D721Med (cell line): ENCODE measurements around the gene NUAK2.

ENCODE experiments used
- DNase-seq: peaks from one replicate; pipeline ENCODE4 v3.0.0; 2011; ENCODE audit warnings: low spot score; ENCODE audit not compliant: insufficient read length
- FAIRE-seq: peaks from 2 replicates; lab custom pipeline; 2011; peaks lifted over from hg19 to GRCh38; lab: Jason Lieb, UNC
- CTCF ChIP-seq: IDR thresholded peaks from 2 replicates; pipeline ENCODE4 v1.5.1; 2012; ENCODE audit warnings: mild to moderate bottlenecking, control low read depth; ENCODE audit not compliant: insufficient read depth; ENCODE audit errors: missing control alignments

Gene NUAK2

GRCh38 chr1:205271277-205271676 lies 50.3 kb downstream of the NUAK2 start:
- FAIRE-seq (no peak), DNase-seq (no peak)
- TF ChIP-seq CTCF = no peak

DNA sequence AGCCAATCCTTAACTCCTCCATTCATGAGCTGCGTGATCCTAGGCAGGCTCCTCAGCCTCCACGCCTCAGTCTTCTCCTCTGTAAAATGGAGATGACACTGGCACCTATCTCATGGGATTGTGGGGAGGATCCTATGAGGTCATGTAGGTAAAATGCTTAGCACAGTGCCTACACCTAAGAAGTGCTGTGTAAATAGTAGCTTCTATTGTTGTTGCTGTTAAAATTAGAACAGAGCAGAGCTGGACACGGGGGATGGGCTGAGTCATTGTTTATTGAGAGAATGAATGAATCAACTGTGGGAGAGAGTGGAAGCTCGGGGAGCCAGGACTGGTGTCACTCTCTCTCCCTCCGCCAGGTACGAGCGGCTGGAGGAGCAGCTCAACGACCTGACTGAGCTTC lies 50.8 kb downstream of the NUAK2 start:
- DNase-seq (no peak), FAIRE-seq (no peak)
- no peak for TF ChIP-seq CTCF

- no peak for DNase-seq
- no peak for FAIRE-seq
- TF ChIP-seq CTCF = no peak
Observed at GRCh38 chr1:205270271-205270670, 51.3 kb downstream of the NUAK2 start.

GRCh38 chr1:205269711-205270110 lies 51.8 kb downstream of the NUAK2 start:
- no peak for TF ChIP-seq CTCF
- no peak for FAIRE-seq
- DNase-seq = no peak

- no peak for TF ChIP-seq CTCF
- FAIRE-seq = no peak
- no peak for DNase-seq
Observed at GRCh38 chr1:205268846-205269680, 52.5 kb downstream of the NUAK2 start.

GRCh38 chr1:205267306-205267902 lies 54.1 kb downstream of the NUAK2 start:
- FAIRE-seq (no peak), DNase-seq (no peak)
- TF ChIP-seq CTCF = no peak
